ENCODE results near the gene ESM1. TPM values are rescaled to one million over a fixed set of nuclear protein-coding genes. Genes with fewer than 3 reads are reported as not detected.
"Not testable (repeated sequence)": the region's sequence is repeated elsewhere in the genome, so short reads cannot be mapped to it uniquely, and the experiment has no call there.

ESM1 gene
- not detected for polyA plus RNA-seq (2012; ENCODE audit: low read depth, missing spikeins)

DNA sequence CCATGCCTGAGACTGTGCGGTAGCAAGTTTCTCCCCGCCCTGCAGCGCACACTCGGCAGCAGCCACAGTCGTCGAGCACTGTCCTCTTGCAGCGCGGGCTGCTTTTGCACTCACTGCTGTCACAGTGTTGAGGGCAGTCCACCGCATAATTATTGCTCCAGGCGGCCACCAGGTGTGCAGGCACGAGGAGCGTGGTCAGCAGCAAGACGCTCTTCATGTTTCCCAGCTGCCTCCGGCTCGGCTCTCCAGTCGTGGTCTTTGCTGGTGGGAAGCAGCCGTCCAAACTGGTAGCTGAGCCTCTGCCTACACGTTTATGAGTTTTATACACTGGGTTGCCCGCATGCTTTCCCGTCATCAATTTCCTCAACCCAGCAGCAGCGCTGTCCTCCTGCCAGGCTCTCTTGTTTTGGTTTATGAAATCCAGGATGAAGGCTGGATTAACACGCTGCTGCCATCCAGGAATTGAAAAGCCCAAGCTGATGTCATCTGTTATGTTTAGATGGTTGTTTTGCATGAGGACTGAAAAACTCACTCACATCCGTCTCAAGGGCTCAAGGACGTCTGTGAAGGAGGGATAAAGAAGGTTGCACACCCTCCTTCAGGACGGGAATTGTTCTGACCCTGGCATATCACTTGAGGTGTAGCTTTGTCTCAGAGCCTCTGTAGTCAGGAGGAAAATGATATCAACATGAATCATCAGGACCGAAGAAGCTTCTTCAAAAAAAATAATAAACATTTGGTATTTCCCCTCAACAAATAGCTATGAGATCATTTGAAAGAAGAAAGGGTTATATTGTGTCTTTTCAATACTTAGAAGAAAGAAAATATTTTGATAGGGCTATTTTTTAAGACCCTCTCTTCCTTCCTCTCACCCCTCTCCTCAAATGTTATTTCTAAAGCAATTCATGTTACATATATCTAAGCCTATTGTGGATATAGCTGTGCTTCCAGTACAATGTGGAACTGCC is at the start of gene ESM1:
ESM1 (minus strand) TSS at position 293 of the 968 bp plus-strand sequence; CDS start at position 217, 76 bp downstream.
- no peak for DNase-seq (ENCODE audit: insufficient read length, low spot score)
- TF ChIP-seq SPI1 (IDR thresholded peaks at IDR 0.05; ENCODE audit: low read depth, low read length) (no peak), POU2F2 (IDR thresholded peaks at IDR 0.05; ENCODE audit: low read depth, low read length) (no peak), PAX5 (IDR thresholded peaks at IDR 0.05; ENCODE audit: insufficient read depth, low read length, severe bottlenecking) (no peak), POLR2A (IDR thresholded peaks at IDR 0.05; ENCODE audit: low read depth, low read length) (no peak), TAF1 (IDR thresholded peaks at IDR 0.05; ENCODE audit: low read depth, low read length) (no peak), POLR2AphosphoS5 (IDR thresholded peaks at IDR 0.05; ENCODE audit: low read depth, low read length) (no peak)
- no peak for FAIRE-seq

GRCh38 chr5:55033568-55033967 is 48.2 kb upstream of the ESM1 start:
- TF ChIP-seq POU2F2 (IDR thresholded peaks at IDR 0.05; ENCODE audit: low read depth, low read length) (no peak), POLR2AphosphoS5 (IDR thresholded peaks at IDR 0.05; ENCODE audit: low read depth, low read length) (no peak), POLR2A (IDR thresholded peaks at IDR 0.05; ENCODE audit: low read depth, low read length) (no peak), SPI1 (IDR thresholded peaks at IDR 0.05; ENCODE audit: low read depth, low read length) (no peak), TAF1 (IDR thresholded peaks at IDR 0.05; ENCODE audit: low read depth, low read length) (no peak), PAX5 (IDR thresholded peaks at IDR 0.05; ENCODE audit: insufficient read depth, low read length, severe bottlenecking) (no peak)
- DNase-seq (ENCODE audit: insufficient read length, low spot score), result no peak
- no peak for FAIRE-seq

GRCh38 chr5:55031492-55031891 is 46.1 kb upstream of the ESM1 start:
- FAIRE-seq, result no peak
- no peak for TF ChIP-seq POU2F2 (IDR thresholded peaks at IDR 0.05; ENCODE audit: low read depth, low read length)
- no peak for TF ChIP-seq PAX5 (IDR thresholded peaks at IDR 0.05; ENCODE audit: insufficient read depth, low read length, severe bottlenecking)
- no peak for TF ChIP-seq SPI1 (IDR thresholded peaks at IDR 0.05; ENCODE audit: low read depth, low read length)
- no peak for TF ChIP-seq POLR2A (IDR thresholded peaks at IDR 0.05; ENCODE audit: low read depth, low read length)
- TF ChIP-seq TAF1 (IDR thresholded peaks at IDR 0.05; ENCODE audit: low read depth, low read length), result no peak
- TF ChIP-seq POLR2AphosphoS5 (IDR thresholded peaks at IDR 0.05; ENCODE audit: low read depth, low read length), result no peak
- no peak for DNase-seq (ENCODE audit: insufficient read length, low spot score)

- no peak for FAIRE-seq
- DNase-seq (ENCODE audit: insufficient read length, low spot score), result no peak
- no peak for TF ChIP-seq SPI1 (IDR thresholded peaks at IDR 0.05; ENCODE audit: low read depth, low read length)
- no peak for TF ChIP-seq PAX5 (IDR thresholded peaks at IDR 0.05; ENCODE audit: insufficient read depth, low read length, severe bottlenecking)
- no peak for TF ChIP-seq POLR2A (IDR thresholded peaks at IDR 0.05; ENCODE audit: low read depth, low read length)
- no peak for TF ChIP-seq TAF1 (IDR thresholded peaks at IDR 0.05; ENCODE audit: low read depth, low read length)
- TF ChIP-seq POLR2AphosphoS5 (IDR thresholded peaks at IDR 0.05; ENCODE audit: low read depth, low read length), result no peak
- no peak for TF ChIP-seq POU2F2 (IDR thresholded peaks at IDR 0.05; ENCODE audit: low read depth, low read length)
Observed at GRCh38 chr5:55030676-55031369, 45.4 kb upstream of the ESM1 start.

- no peak for DNase-seq (ENCODE audit: insufficient read length, low spot score)
- TF ChIP-seq POLR2AphosphoS5 (IDR thresholded peaks at IDR 0.05; ENCODE audit: low read depth, low read length) (no peak), PAX5 (IDR thresholded peaks at IDR 0.05; ENCODE audit: insufficient read depth, low read length, severe bottlenecking) (no peak), POLR2A (IDR thresholded peaks at IDR 0.05; ENCODE audit: low read depth, low read length) (no peak)
- FAIRE-seq, result no peak
Observed at GRCh38 chr5:55030220-55030619, 44.8 kb upstream of the ESM1 start.

GRCh38 chr5:55027595-55027994 is 42.2 kb upstream of the ESM1 start:
- TF ChIP-seq PAX5 (IDR thresholded peaks at IDR 0.05; ENCODE audit: insufficient read depth, low read length, severe bottlenecking) (no peak), POU2F2 (IDR thresholded peaks at IDR 0.05; ENCODE audit: low read depth, low read length) (no peak), POLR2A (IDR thresholded peaks at IDR 0.05; ENCODE audit: low read depth, low read length) (no peak), SPI1 (IDR thresholded peaks at IDR 0.05; ENCODE audit: low read depth, low read length) (no peak), TAF1 (IDR thresholded peaks at IDR 0.05; ENCODE audit: low read depth, low read length) (no peak), POLR2AphosphoS5 (IDR thresholded peaks at IDR 0.05; ENCODE audit: low read depth, low read length) (no peak)
- no peak for DNase-seq (ENCODE audit: insufficient read length, low spot score)
- no peak for FAIRE-seq

- FAIRE-seq, result no peak
- TF ChIP-seq POLR2AphosphoS5 (IDR thresholded peaks at IDR 0.05; ENCODE audit: low read depth, low read length), result no peak
- no peak for TF ChIP-seq TAF1 (IDR thresholded peaks at IDR 0.05; ENCODE audit: low read depth, low read length)
- no peak for TF ChIP-seq PAX5 (IDR thresholded peaks at IDR 0.05; ENCODE audit: insufficient read depth, low read length, severe bottlenecking)
- no peak for TF ChIP-seq POLR2A (IDR thresholded peaks at IDR 0.05; ENCODE audit: low read depth, low read length)
- TF ChIP-seq POU2F2 (IDR thresholded peaks at IDR 0.05; ENCODE audit: low read depth, low read length), result no peak
- no peak for TF ChIP-seq SPI1 (IDR thresholded peaks at IDR 0.05; ENCODE audit: low read depth, low read length)
- DNase-seq (ENCODE audit: insufficient read length, low spot score), result no peak
Observed at GRCh38 chr5:55022450-55022849, 37.1 kb upstream of the ESM1 start.

GRCh38 chr5:55021821-55022220 is 36.4 kb upstream of the ESM1 start:
- DNase-seq (ENCODE audit: insufficient read length, low spot score) (no peak), FAIRE-seq (no peak)
- TF ChIP-seq POLR2AphosphoS5 (IDR thresholded peaks at IDR 0.05; ENCODE audit: low read depth, low read length), result no peak
- TF ChIP-seq POU2F2 (IDR thresholded peaks at IDR 0.05; ENCODE audit: low read depth, low read length), result no peak
- no peak for TF ChIP-seq SPI1 (IDR thresholded peaks at IDR 0.05; ENCODE audit: low read depth, low read length)
- TF ChIP-seq PAX5 (IDR thresholded peaks at IDR 0.05; ENCODE audit: insufficient read depth, low read length, severe bottlenecking), result no peak

GRCh38 chr5:55021410-55021809 is 36.0 kb upstream of the ESM1 start:
- FAIRE-seq, result no peak
- no peak for DNase-seq (ENCODE audit: insufficient read length, low spot score)
- TF ChIP-seq PAX5 (IDR thresholded peaks at IDR 0.05; ENCODE audit: insufficient read depth, low read length, severe bottlenecking), result no peak
- no peak for TF ChIP-seq POU2F2 (IDR thresholded peaks at IDR 0.05; ENCODE audit: low read depth, low read length)
- no peak for TF ChIP-seq TAF1 (IDR thresholded peaks at IDR 0.05; ENCODE audit: low read depth, low read length)
- TF ChIP-seq SPI1 (IDR thresholded peaks at IDR 0.05; ENCODE audit: low read depth, low read length), result no peak
- no peak for TF ChIP-seq POLR2A (IDR thresholded peaks at IDR 0.05; ENCODE audit: low read depth, low read length)
- TF ChIP-seq POLR2AphosphoS5 (IDR thresholded peaks at IDR 0.05; ENCODE audit: low read depth, low read length), result no peak

DNA sequence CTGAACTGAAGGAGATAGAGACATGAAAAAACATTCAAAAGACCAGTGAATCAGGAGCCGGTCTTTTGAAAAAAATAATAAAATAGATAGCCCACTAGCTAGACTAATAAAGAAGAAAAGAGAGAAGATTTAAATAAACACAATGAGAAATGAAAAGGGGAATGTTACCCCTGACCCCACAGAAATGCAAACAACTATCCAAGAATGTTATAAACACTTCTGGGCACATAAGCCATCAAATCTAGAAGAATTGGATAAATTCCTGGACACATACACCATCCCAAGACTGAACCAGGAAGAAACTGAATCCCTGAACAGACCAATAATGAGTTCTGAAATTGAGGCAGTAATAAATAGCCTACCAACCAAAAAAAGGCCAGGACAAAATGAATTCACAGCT is 24.8 kb upstream of the ESM1 start:
- DNase-seq (ENCODE audit: insufficient read length, low spot score); FAIRE-seq: not testable (repeated sequence)

All from GM12891 (cell line).